Testis (tissue), 2 donors: ENCODE results near the gene PPFIBP1.

ENCODE experiments used
- CTCF ChIP-seq, 3 experiments: fragments of 450-650 bp in 2 of 3; fragments of 200-600 bp in 1 of 3; sonication (generic) in 1 of 3; IDR thresholded peaks; one replicate each; pipeline ENCODE4 v1.5.1; 2016 to 2019; ENCODE audit warnings: antibody characterized with exemption in 3 of 3, mild to moderate bottlenecking in 2 of 3, moderate library complexity in 1 of 3
- POLR2A ChIP-seq: fragments of 450-650 bp; IDR thresholded peaks from one replicate; pipeline ENCODE4 v1.6.1; 2017; ENCODE audit warnings: antibody characterized with exemption, mild to moderate bottlenecking, moderate library complexity

- no peak for TF ChIP-seq CTCF (IDR thresholded peaks at IDR 0.05)
- TF ChIP-seq POLR2A, result no peak
These were observed 151.0 kb downstream of the PPFIBP1 start for GRCh38 chr12:27674989-27675388.
